ENCODE data around the gene PRG3. TPM values are rescaled to one million over a fixed set of nuclear protein-coding genes. Genes with fewer than 3 reads are reported as not detected.
"Not testable (repeated sequence)": the region's sequence is repeated elsewhere in the genome, so short reads cannot be mapped to it uniquely, and the experiment has no call there.

PRG3 gene
- total RNA-seq, 2 donors from 2014 or later, result not detected

DNA sequence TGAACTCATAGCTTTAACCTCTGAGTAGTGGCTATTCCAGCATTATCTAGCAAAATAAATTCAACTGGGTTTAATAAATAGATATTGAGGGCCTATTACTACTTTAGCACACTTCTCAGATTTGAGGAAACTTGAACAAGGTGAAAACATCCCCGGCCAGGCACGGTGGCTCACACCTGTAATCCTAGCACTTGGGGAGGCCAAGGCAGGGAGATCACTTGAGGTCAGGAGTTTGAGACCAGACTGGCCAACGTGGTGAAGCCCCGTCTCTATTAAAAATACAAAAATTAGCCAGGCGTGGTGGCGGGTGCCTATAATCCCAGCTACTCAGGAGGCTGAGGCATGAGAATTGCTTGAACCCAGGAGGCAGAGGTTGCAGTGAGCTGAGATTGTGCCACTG is 44.1 kb downstream of the PRG3 start:
- not testable (repeated sequence) for H3K9me3 Mint-ChIP-seq; ATAC-seq (replicated peaks); H3K27me3 Mint-ChIP-seq
- peaks cover 18% of the 10 kb centered on the region for H3K4me1 Mint-ChIP-seq
- peaks cover 40% of the 10 kb centered on the region for H3K36me3 Mint-ChIP-seq (ENCODE audit: low read depth)
- peak overlapping the region; percentile 99 for H3K27ac Mint-ChIP-seq
- H3K4me3 Mint-ChIP-seq, result peak overlapping the region; percentile 97

DNA sequence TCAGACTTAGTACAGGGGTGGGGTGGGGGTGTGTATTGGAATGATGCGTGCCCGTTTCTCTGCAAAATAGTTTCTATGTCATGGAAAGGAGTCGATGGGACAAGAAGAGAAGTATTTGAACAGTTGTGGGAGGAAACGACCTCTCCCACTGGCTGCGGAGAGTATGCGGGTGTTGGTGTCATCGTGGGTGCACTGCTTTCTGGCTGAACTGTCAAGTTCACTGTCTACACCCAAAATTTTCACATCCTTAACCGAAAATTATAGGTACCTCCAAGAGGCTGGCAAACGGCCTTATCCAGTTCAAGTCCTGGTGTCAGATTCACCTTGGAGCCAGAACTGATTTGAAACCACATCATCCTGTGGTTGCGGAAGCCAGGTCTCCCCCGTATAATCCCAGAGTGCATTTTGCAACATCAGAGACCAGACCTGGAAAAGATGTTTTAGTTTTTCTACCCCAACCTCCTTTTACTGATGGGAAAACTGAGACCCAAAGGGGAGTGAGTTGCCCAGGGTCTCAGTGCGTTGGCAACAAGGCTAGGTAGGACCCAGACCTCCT is 44.8 kb downstream of the PRG3 start:
- peak overlapping the region; percentile 97 for H3K4me3 Mint-ChIP-seq
- no peaks in the 10 kb centered on the region for H3K27me3 Mint-ChIP-seq
- no peaks in the 10 kb centered on the region for H3K9me3 Mint-ChIP-seq
- peak overlapping the region; percentile 99 for H3K27ac Mint-ChIP-seq
- ATAC-seq (replicated peaks), result peak; percentile 24
- peaks cover 18% of the 10 kb centered on the region for H3K4me1 Mint-ChIP-seq
- peaks cover 47% of the 10 kb centered on the region for H3K36me3 Mint-ChIP-seq (ENCODE audit: low read depth)

- Mint-ChIP-seq H3K4me3 (peak within 1 kb of the TSS; percentile 97), H3K9me3 (no peaks in the 10 kb centered on the region), H3K27ac (peak within 1 kb of the TSS; percentile 99), H3K4me1 (peaks cover 22% of the 10 kb centered on the region), H3K36me3 (ENCODE audit: low read depth) (peaks cover 54% of the 10 kb centered on the region), H3K27me3 (no peaks in the 10 kb centered on the region)
- peak; percentile 98 for ATAC-seq (replicated peaks)
These were observed 45.4 kb downstream of the PRG3 start, which contains the start of gene SSRP1 for GRCh38 chr11:57335343-57336110. Gene SSRP1 (minus strand): TSS chr11:57335892. CDS start chr11:57335121, 771 bp downstream.

- peaks cover 28% of the 10 kb centered on the region for H3K4me1 Mint-ChIP-seq
- H3K27ac Mint-ChIP-seq, result peak overlapping the region; percentile 90
- peak overlapping the region; percentile 97 for H3K4me3 Mint-ChIP-seq
- no peak for ATAC-seq (replicated peaks)
- no peaks in the 10 kb centered on the region for H3K9me3 Mint-ChIP-seq
- peaks cover 59% of the 10 kb centered on the region for H3K36me3 Mint-ChIP-seq (ENCODE audit: low read depth)
- H3K27me3 Mint-ChIP-seq, result no peaks in the 10 kb centered on the region
These were observed 46.0 kb downstream of the PRG3 start for GRCh38 chr11:57335023-57335342.

- Mint-ChIP-seq H3K9me3 (no peaks in the 10 kb centered on the region), H3K4me3 (peak overlapping the region; percentile 21), H3K27ac (no peak overlapping the region), H3K4me1 (peaks cover 39% of the 10 kb centered on the region), H3K36me3 (ENCODE audit: low read depth) (peaks cover 80% of the 10 kb centered on the region), H3K27me3 (no peaks in the 10 kb centered on the region)
- no peak for ATAC-seq (replicated peaks)
These were observed 48.1 kb downstream of the PRG3 start for GRCh38 chr11:57332694-57333440.

DNA sequence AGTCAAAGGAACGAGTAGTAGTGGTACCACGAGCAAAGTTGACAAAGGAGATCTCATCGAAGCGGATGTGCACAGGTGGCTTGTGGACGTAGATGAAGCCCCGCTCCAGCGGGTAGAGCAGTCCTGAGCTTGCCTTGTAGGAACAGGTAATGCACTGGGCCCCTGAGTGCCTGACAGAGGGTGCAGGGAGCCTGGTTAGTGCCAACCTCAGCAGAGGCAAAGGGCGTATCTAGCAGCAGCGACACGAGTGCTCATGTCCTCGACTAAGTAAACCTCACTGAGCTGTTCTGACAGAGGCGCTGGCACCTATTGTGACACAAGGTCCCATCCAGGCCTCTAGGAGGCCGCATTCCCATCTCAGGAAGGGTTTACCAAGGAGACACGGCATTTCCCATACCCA is 49.2 kb downstream of the PRG3 start:
- Mint-ChIP-seq H3K4me3 (no peak overlapping the region), H3K27ac (no peak overlapping the region), H3K36me3 (ENCODE audit: low read depth) (peaks cover 92% of the 10 kb centered on the region), H3K4me1 (peaks cover 45% of the 10 kb centered on the region), H3K27me3 (no peaks in the 10 kb centered on the region), H3K9me3 (no peaks in the 10 kb centered on the region)
- no peak for ATAC-seq (replicated peaks)

GRCh38 chr11:57330029-57330428 is 50.9 kb downstream of the PRG3 start:
- ATAC-seq (replicated peaks), result peak; percentile 79
- peaks cover 56% of the 10 kb centered on the region for H3K4me1 Mint-ChIP-seq
- H3K9me3 Mint-ChIP-seq, result no peaks in the 10 kb centered on the region
- no peaks in the 10 kb centered on the region for H3K27me3 Mint-ChIP-seq
- H3K36me3 Mint-ChIP-seq (ENCODE audit: low read depth), result peaks cover 100% of the 10 kb centered on the region
- H3K4me3 Mint-ChIP-seq, result peak overlapping the region; percentile 43
- H3K27ac Mint-ChIP-seq, result peak overlapping the region; percentile 29

DNA sequence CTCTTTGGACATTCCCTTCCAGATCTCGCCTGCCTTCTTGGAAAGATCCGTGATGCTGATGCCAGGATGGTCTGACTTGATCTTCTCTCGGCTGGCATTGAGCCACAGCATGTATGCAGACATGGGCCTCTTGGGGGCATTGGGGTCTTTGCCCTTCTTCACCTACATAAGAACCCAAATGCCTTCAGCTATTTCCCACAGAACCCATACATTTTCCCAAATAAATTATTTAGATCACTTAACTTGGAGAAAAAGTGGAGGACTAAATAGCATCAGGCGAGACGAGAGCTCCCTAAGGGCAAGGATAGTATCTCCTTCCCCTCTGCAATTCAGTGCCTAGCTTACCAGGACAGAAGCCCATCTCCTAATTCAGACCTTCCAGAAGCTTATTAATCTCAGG is 53.2 kb downstream of the PRG3 start:
- Mint-ChIP-seq H3K36me3 (ENCODE audit: low read depth) (peaks cover 78% of the 10 kb centered on the region), H3K27ac (no peak overlapping the region), H3K27me3 (no peaks in the 10 kb centered on the region), H3K4me3 (no peak overlapping the region), H3K4me1 (peaks cover 55% of the 10 kb centered on the region), H3K9me3 (no peaks in the 10 kb centered on the region)
- no peak for ATAC-seq (replicated peaks)

Other genes with a start within 250 kb of the PRG3 start
- gene LRRC55, start 199.2 kb downstream of the PRG3 start, total RNA-seq, result not detected
- not detected for gene APLNR, start 143.9 kb downstream of the PRG3 start, total RNA-seq
- gene TNKS1BP1, start 56.2 kb downstream of the PRG3 start, total RNA-seq, result 10 to 100 TPM in 1 of 2 donors, 1 to 10 TPM in 1; 4.1 to 13.6 TPM
- 100 to 1,000 TPM in 1 of 2 donors, 10 to 100 TPM in 1; 92.1 to 171 TPM for gene SSRP1, start 45.3 kb downstream of the PRG3 start, total RNA-seq
- not detected for gene P2RX3, start 42.8 kb downstream of the PRG3 start, total RNA-seq
- 1 to 10 TPM; 2.2 to 6.2 TPM for gene PRG2, start 9.5 kb upstream of the PRG3 start, total RNA-seq
- gene SLC43A3, start 46.0 kb upstream of the PRG3 start, total RNA-seq, result 100 to 1,000 TPM; 346 to 386 TPM
- under 1 TPM; 0.22 to 0.82 TPM for gene RTN4RL2, start 79.4 kb upstream of the PRG3 start, total RNA-seq
- 10 to 100 TPM in 1 of 2 donors, 1 to 10 TPM in 1; 9.1 to 20.0 TPM for gene SLC43A1, start 134.6 kb upstream of the PRG3 start, total RNA-seq
- gene TIMM10, start 149.6 kb upstream of the PRG3 start, total RNA-seq, result 100 to 1,000 TPM in 1 of 2 donors, 10 to 100 TPM in 1; 56.4 to 125 TPM
- gene SMTNL1, start 156.4 kb upstream of the PRG3 start, total RNA-seq, result not detected
- 100 to 1,000 TPM in 1 of 2 donors, 10 to 100 TPM in 1; 69.2 to 110 TPM for gene UBE2L6, start 186.5 kb upstream of the PRG3 start, total RNA-seq
- not detected for gene SERPING1, start 216.5 kb upstream of the PRG3 start, total RNA-seq